GM23248 (cell line): ENCODE measurements around the gene MTCL1.

Source experiments
- EZH2 ChIP-seq: fragments of 200-600 bp; sonication (generic); IDR thresholded peaks from 2 replicates; pipeline ENCODE4 v1.6.1; 2018; ENCODE audit warnings: antibody characterized with exemption, mild to moderate bottlenecking; ENCODE audit not compliant: insufficient read depth, poor library complexity, severe bottlenecking
- EZH2phosphoT487 ChIP-seq: fragments of 200-600 bp; sonication (generic); IDR thresholded peaks from 2 replicates; pipeline ENCODE4 v1.6.1; 2018; ENCODE audit warnings: antibody characterized with exemption, moderate library complexity, mild to moderate bottlenecking, low read depth; ENCODE audit not compliant: insufficient read depth

GRCh38 chr18:8656232-8656631, 49.1 kb upstream of the MTCL1 start:
- no peak for TF ChIP-seq EZH2
- no peak for TF ChIP-seq EZH2phosphoT487
